CD4-positive, alpha-beta T cell treated with Interleukin-4 for 4 hours (primary cell): ENCODE data around the gene SLC26A11.
A peak's percentile ranks its signal among the peaks of the same experiment; 100 is the strongest.
"Not testable (repeated sequence)": the region's sequence is repeated elsewhere in the genome, so short reads cannot be mapped to it uniquely, and the experiment has no call there.

Experiments
- DNase-seq: peaks from one replicate; pipeline ENCODE4 v3.0.0-alpha.2; 2020

SLC26A11 gene

GRCh38 chr17:80219013-80219762, 1.0 kb upstream of the SLC26A11 start:
- peak; percentile 97 for DNase-seq

- DNase-seq, result no peak
Observed at GRCh38 chr17:80219763-80220053, 519 bp upstream of the SLC26A11 start.

GRCh38 chr17:80220736-80221215, 549 bp downstream of the SLC26A11 start:
- DNase-seq, result peak; percentile 8

GRCh38 chr17:80221351-80222105, 1.3 kb downstream of the SLC26A11 start:
- no peak for DNase-seq

GRCh38 chr17:80222376-80223141, 2.3 kb downstream of the SLC26A11 start:
- no peak for DNase-seq

- DNase-seq, result no peak
Observed at GRCh38 chr17:80223142-80223815, 3.1 kb downstream of the SLC26A11 start.

- no peak for DNase-seq
Observed at GRCh38 chr17:80223838-80224497, 3.7 kb downstream of the SLC26A11 start.

- DNase-seq, result no peak
Observed at GRCh38 chr17:80224683-80225082, 4.5 kb downstream of the SLC26A11 start.

GRCh38 chr17:80225230-80225629, 5.0 kb downstream of the SLC26A11 start:
- DNase-seq, result no peak

- no peak for DNase-seq
Observed at GRCh38 chr17:80227156-80227555, 6.9 kb downstream of the SLC26A11 start.

GRCh38 chr17:80227666-80228065, 7.4 kb downstream of the SLC26A11 start:
- no peak for DNase-seq

- no peak for DNase-seq
Observed at GRCh38 chr17:80228477-80228876, 8.2 kb downstream of the SLC26A11 start.

- no peak for DNase-seq
Observed at GRCh38 chr17:80229011-80229410, 8.8 kb downstream of the SLC26A11 start.

- no peak for DNase-seq
Observed at GRCh38 chr17:80232438-80232837, 12.2 kb downstream of the SLC26A11 start.

GRCh38 chr17:80233202-80233601, 13.0 kb downstream of the SLC26A11 start:
- DNase-seq, result no peak

GRCh38 chr17:80236911-80237310, 16.7 kb downstream of the SLC26A11 start:
- DNase-seq, result no peak

GRCh38 chr17:80237386-80237785, 17.2 kb downstream of the SLC26A11 start:
- no peak for DNase-seq

- no peak for DNase-seq
Observed at GRCh38 chr17:80242505-80242904, 22.3 kb downstream of the SLC26A11 start.

- no peak for DNase-seq
Observed at GRCh38 chr17:80243526-80244433, 23.6 kb downstream of the SLC26A11 start.

GRCh38 chr17:80244448-80244847, 24.2 kb downstream of the SLC26A11 start:
- DNase-seq, result not testable (repeated sequence)

- DNase-seq, result no peak
Observed at GRCh38 chr17:80244871-80245509, 24.8 kb downstream of the SLC26A11 start.
